ACC112 (cell line): Measurements from ENCODE around the gene PFN3.
"Not testable (repeated sequence)": the region's sequence is repeated elsewhere in the genome, so short reads cannot be mapped to it uniquely, and the experiment has no call there.

Experiments
- H2AFZ ChIP-seq: fragments of 200-600 bp; sonication (generic); one replicate; pipeline ENCODE4 v1.6.0; 2017; ENCODE audit warnings: antibody characterized with exemption, low read length; ENCODE audit not compliant: unreplicated experiment
- H3K27ac ChIP-seq: fragments of 200-600 bp; sonication (generic); 2 replicates; pipeline ENCODE4 v1.5.1; 2014; ENCODE audit warnings: low read depth, mild to moderate bottlenecking, antibody characterized with exemption, low read length, moderate library complexity
- H3K27me3 ChIP-seq: fragments of 200-600 bp; sonication (generic); 2 replicates; pipeline ENCODE4 v1.6.1; 2014; ENCODE audit warnings: mild to moderate bottlenecking, antibody characterized with exemption, low read length, moderate library complexity, mixed read lengths; ENCODE audit not compliant: insufficient read depth
- H3K36me3 ChIP-seq: fragments of 200-600 bp; sonication (generic); 2 replicates; pipeline ENCODE4 v1.6.1; 2016; ENCODE audit warnings: mild to moderate bottlenecking, antibody characterized with exemption, low read length, moderate library complexity, mixed read lengths; ENCODE audit not compliant: insufficient read depth
- H3K4me1 ChIP-seq: fragments of 200-600 bp; sonication (generic); one replicate; pipeline ENCODE4 v1.6.1; 2016; ENCODE audit warnings: low read length, mixed read lengths; ENCODE audit not compliant: insufficient read depth, unreplicated experiment, control insufficient read depth
- H3K4me3 ChIP-seq: fragments of 200-600 bp; sonication (generic); 2 replicates; pipeline ENCODE4 v1.5.1; 2014; ENCODE audit warnings: mild to moderate bottlenecking, low read depth, low read length
- H3K79me2 ChIP-seq: fragments of 200-600 bp; sonication (generic); one replicate; pipeline ENCODE4 v1.6.0; 2016; ENCODE audit warnings: low read length; ENCODE audit not compliant: control insufficient read depth, unreplicated experiment, insufficient read depth

Gene PFN3

DNA sequence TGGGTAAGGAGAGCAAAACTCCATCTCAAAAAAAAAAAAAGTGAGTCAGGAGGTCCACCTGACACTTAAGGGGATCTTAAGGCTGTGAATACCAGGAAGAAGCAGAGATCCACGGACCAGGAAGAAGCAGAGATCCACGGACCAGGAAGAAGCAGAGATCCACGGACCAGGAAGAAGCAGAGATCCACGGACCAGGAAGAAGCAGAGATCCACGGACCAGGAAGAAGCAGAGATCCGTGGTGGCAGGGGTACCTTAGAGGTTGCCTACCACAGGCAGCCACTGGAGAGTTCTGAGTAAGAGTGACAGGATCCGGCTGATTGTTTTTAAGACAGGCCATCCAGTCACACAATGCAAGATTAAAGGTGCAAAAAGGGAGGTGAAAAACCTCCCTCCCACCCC is 20.0 kb upstream of the PFN3 start:
- not testable (repeated sequence) for H3K36me3 ChIP-seq, H3K4me3 ChIP-seq, H3K79me2 ChIP-seq, H2AFZ ChIP-seq, H3K4me1 ChIP-seq, H3K27ac ChIP-seq, H3K27me3 ChIP-seq

DNA sequence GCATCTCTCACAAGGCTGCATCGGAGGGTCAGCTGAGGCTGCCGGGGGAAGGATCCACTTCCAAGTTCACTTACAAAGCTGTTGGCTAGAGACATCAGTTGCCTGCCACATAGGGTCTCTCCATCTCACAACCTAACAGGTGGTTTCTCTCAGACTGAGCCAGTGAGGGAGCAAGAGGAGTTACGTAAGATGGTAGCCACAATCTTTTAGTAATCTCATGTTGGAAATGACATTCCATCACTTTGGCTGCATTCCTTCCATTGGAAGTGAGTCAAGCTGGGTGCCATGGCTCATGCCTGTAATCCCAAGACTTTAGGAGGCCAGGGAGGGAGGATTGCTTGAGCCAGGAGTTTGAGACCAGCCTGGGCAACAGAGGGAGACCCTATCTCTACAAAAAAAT is 18.6 kb upstream of the PFN3 start:
- Histone ChIP-seq H3K27ac (no peak overlapping the region), H3K36me3 (no peaks in the 10 kb centered on the region), H3K27me3 (no peaks in the 10 kb centered on the region), H3K4me3 (no peak overlapping the region), H3K4me1 (no peaks in the 10 kb centered on the region), H3K79me2 (no peaks in the 10 kb centered on the region), H2AFZ (no peak overlapping the region)

DNA sequence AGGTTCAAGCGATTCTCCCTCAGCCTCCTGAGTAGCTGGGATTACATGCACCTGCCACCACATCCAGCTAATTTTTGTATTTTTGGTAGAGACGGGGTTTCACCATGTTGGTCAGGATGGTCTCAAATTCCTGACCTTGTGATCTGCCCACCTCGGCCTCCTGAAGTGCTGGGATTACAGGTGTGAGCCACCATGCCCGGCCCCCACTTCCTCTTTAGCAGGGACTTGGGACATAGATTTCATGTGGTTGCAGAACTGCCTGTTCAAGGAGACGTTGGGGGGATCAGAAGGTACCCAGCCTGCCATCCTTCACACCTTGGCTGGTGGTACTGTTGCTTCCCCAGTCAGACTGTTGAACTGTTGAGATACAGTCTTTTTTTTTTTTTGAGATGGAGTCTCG is 16.6 kb upstream of the PFN3 start:
- not testable (repeated sequence) for H3K4me1 ChIP-seq, H3K79me2 ChIP-seq, H3K36me3 ChIP-seq, H3K4me3 ChIP-seq, H2AFZ ChIP-seq, H3K27me3 ChIP-seq, H3K27ac ChIP-seq

DNA sequence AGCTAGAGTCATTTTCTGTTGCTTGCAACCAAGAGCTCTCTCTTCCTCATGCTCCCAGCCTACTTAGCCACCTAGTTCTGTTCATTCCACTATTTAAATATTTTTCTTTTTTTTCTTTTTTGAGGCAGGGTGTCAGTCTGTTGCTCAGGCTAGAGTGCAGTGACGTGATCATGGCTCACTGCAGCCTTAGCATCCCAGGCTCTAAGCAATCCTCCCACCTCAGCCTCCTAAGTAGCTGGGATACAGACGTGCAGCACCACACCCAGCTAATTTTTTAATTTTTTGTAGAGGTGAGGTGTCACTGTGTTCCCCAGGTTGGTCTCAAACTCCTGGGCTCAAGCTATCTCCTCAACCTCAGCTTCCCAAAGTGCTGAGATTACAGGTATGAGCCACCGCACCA is 14.0 kb upstream of the PFN3 start:
- no peaks in the 10 kb centered on the region for H3K36me3 ChIP-seq
- H3K27ac ChIP-seq = no peak overlapping the region
- H3K27me3 ChIP-seq = no peaks in the 10 kb centered on the region
- H2AFZ ChIP-seq = no peak overlapping the region
- H3K4me1 ChIP-seq = no peaks in the 10 kb centered on the region
- no peak overlapping the region for H3K4me3 ChIP-seq
- H3K79me2 ChIP-seq = no peaks in the 10 kb centered on the region

DNA sequence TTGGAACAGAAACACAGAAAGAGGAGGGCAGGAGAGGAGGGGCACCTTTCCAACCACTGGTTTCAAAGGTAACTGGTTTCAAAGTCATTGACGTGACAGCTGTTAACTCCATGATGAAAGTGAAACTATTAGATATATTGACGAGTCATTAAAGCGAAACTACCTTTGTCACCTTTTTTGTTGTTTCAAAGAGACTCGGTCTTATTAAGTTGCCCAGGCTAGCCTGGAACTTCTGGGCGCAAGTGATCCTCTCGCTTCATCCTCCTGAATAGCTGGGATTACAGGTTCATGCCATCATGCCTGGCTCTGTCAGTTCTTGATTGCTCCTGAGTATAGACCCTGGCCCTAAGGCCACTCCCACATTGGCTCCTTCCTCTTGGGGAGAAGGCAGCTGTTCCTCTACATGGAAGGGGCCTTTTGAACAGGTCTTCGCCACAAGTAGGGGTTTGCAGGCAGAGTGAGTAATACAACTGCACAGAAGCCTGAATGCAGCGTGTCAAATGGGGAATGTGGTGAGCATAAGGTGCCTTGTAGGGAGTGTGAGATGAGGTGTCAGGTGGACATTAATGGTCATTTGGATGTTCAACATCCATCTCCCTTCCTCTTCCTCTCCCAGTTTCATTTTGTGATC is 12.3 kb upstream of the PFN3 start:
- no peaks in the 10 kb centered on the region for H3K36me3 ChIP-seq
- no peaks in the 10 kb centered on the region for H3K27me3 ChIP-seq
- H3K27ac ChIP-seq = no peak overlapping the region
- no peak overlapping the region for H2AFZ ChIP-seq
- no peaks in the 10 kb centered on the region for H3K79me2 ChIP-seq
- no peak overlapping the region for H3K4me3 ChIP-seq
- no peaks in the 10 kb centered on the region for H3K4me1 ChIP-seq

DNA sequence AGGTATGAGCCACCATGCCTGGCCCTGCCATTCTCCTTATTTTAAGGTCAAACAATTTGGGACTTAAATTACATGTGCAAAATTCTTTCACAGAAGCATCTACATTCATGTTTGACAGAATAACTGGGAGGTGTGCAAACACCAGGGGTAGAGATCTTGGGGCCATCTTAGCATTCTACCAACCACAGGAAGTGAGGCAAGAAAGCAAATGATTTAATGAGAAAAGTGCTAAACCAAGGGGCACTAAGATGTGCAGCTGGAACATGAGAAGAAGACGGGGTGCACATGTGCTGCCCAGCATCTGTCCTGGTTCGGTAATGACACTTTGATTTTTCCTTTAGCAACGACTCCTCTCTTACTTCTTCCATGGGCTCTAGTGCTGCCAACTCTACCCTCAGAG is 10.1 kb upstream of the PFN3 start:
- no peaks in the 10 kb centered on the region; the same call in 1 of the 2 replicates for H3K27me3 ChIP-seq

DNA sequence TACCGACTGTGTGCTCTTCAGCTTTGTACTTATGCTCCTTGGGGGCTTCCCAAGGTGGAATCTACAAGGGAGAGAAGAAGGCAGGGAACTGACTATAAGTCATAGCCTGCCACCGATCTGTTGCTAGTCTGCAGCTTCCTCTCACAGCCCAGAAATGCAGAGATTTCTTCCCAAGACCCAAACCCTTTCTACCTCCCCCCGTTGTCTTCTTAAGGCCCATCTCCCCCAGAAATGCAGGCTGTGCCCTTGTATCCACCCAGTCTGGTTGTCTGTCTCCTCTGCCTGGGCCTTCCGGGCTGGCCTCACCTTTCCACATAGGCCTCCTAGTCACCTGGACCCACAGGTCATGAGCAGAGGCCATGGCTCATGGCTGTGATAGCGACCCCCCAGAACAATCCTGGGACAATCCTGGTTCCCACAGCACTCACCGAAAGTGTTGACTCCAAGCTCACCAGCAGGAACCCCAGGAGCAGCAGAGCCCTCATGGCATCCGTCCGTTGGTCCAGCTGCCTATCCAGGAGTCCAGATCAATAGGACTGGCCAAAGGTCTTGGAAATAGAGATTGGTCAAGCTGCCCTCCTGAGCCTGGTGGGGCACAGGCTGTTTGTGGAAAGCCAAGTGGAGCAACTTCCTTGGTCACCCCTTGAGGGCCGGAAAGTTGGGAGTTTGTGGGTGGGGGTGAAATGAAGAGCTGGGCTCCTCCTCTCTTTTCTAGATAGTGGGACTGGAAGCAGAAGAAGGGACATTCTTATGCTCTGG is 8.8 kb upstream of the PFN3 start, which contains the start of gene F12:
TSS of gene F12 (minus strand) at position 522 of the 759 bp plus-strand sequence. CDS start at position 485, 37 bp downstream.
- no peak within 1 kb of the TSS for H3K27ac ChIP-seq
- H3K4me3 ChIP-seq = no peak within 1 kb of the TSS
- H3K27me3 ChIP-seq = no peaks in the 10 kb centered on the region; the same call in 1 of the 2 replicates
- H3K79me2 ChIP-seq = no peaks in the 10 kb centered on the region
- H3K36me3 ChIP-seq = no peaks in the 10 kb centered on the region
- peaks cover 5% of the 10 kb centered on the region for H3K4me1 ChIP-seq
- H2AFZ ChIP-seq = no peak within 1 kb of the TSS

More for the DNA sequence above, 10.1 kb upstream of the PFN3 start:
- H3K36me3 ChIP-seq = no peaks in the 10 kb centered on the region
- no peaks in the 10 kb centered on the region for H3K4me1 ChIP-seq
- H3K4me3 ChIP-seq = no peak overlapping the region
- no peaks in the 10 kb centered on the region for H3K79me2 ChIP-seq
- no peak overlapping the region for H3K27ac ChIP-seq
- no peak overlapping the region for H2AFZ ChIP-seq

DNA sequence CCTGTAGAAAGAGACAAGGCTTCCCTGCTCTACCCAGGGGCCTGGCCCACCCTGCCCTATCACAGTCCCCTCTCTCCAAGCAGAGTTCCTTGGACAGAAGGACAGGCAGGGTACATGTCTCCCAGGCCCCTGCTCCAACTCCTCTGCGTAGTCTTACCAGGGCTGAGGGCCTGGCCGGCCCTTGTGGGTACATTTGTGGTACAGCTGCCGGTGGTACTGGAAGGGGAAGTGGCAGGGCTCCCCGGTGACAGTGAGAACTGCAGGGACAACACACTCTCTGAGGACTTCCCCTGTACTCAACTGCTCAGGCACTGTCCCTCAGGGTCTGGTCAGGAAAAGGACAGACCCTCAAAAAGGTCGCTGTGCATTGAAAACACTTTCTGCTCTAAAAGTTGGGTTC is 5.3 kb upstream of the PFN3 start:
- H3K79me2 ChIP-seq = no peaks in the 10 kb centered on the region
- H3K27me3 ChIP-seq = peaks cover 24% of the 10 kb centered on the region
- peaks cover 8% of the 10 kb centered on the region for H3K4me1 ChIP-seq
- H2AFZ ChIP-seq = no peak overlapping the region
- H3K4me3 ChIP-seq = no peak overlapping the region
- H3K27ac ChIP-seq = no peak overlapping the region
- H3K36me3 ChIP-seq = no peaks in the 10 kb centered on the region

DNA sequence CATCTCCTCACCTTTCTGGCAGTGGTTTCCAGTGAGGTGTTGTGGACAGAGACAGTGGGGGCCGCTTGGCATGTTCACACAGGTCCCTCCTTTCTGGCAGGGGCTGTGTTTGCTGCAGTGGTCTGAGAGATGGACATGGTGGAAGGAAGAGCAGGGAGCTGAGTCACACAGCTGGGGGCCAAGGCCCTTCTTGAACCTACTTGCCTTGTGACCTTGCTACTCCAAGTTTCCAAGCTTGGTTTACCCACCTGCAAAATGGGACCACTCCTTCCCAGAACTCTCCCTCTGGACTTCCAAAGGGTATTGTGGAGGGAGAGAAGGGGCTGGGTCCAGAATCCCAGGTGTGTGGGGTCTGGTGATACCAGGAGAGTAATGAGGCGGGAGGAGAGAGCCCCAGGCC is 4.9 kb upstream of the PFN3 start:
- Histone ChIP-seq H3K27ac (no peak overlapping the region), H2AFZ (no peak overlapping the region), H3K79me2 (no peaks in the 10 kb centered on the region), H3K27me3 (peaks cover 28% of the 10 kb centered on the region), H3K4me1 (peaks cover 8% of the 10 kb centered on the region), H3K36me3 (no peaks in the 10 kb centered on the region), H3K4me3 (no peak overlapping the region)

DNA sequence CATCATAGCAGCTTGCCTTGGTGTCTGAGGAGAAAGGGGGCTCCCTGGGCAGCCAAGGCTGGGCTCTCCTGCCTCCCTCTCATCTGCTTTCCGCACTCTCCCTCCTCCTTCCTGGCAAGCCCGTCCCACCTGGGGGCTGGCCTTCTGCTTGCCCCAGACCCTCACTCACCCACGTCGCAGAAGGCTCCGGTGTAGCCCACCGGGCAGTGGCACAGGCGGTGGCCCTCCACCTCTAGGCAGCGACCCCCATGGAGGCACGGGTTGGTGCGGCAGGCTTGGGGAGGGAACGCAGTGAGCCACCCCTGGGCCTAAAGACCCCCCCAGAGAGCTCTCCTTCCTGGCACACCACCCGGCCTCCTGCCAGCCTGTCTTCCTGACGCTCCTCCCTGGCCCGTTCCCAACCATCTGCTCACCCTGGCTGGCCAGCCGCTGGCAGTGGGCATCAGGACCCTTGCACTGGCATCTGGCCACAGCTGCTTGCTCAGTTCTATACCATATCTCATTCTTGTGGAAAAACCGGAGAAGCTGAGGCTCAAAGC is 4.2 kb upstream of the PFN3 start:
- Histone ChIP-seq H3K4me1 (peaks cover 8% of the 10 kb centered on the region), H3K27me3 (peaks cover 34% of the 10 kb centered on the region), H3K79me2 (no peaks in the 10 kb centered on the region), H3K4me3 (peak overlapping the region; percentile 77), H2AFZ (peak overlapping the region; percentile 77), H3K36me3 (no peaks in the 10 kb centered on the region), H3K27ac (no peak overlapping the region)
